SU-DHL-6 (cell line): ENCODE data around the gene IFT27.

Source experiments
- H2AFZ ChIP-seq: fragments of 200-600 bp; sonication (generic); 2 replicates; pipeline ENCODE4 v1.6.1; 2014; ENCODE audit warnings: low read depth, mild to moderate bottlenecking, moderate library complexity, mixed read lengths, antibody characterized with exemption, low read length; ENCODE audit not compliant: severe bottlenecking
- H3F3A ChIP-seq: fragments of 200-600 bp; shearing (Covaris generic); 2 replicates; pipeline ENCODE4 v1.6.0; 2016; ENCODE audit warnings: antibody characterized with exemption, mild to moderate bottlenecking; ENCODE audit not compliant: insufficient read depth
- H3K27ac ChIP-seq: fragments of 200-600 bp; sonication (generic); 2 replicates; pipeline ENCODE4 v1.5.1; 2016; ENCODE audit warnings: low read depth, mild to moderate bottlenecking, low read length, moderate library complexity, mixed read lengths
- H3K27me3 ChIP-seq: fragments of 200-600 bp; sonication (generic), shearing (Covaris generic); 2 replicates; pipeline ENCODE4 v1.6.0; 2014; ENCODE audit warnings: mild to moderate bottlenecking, low read length
- H3K36me3 ChIP-seq: fragments of 200-600 bp; sonication (generic); 2 replicates; pipeline ENCODE4 v1.6.1; 2014; ENCODE audit warnings: mild to moderate bottlenecking, low read length, mixed read lengths
- H3K4me2 ChIP-seq: fragments of 300-600, 200-600 bp; shearing (Covaris generic), sonication (generic); 2 replicates; pipeline ENCODE4 v1.6.0; 2014; ENCODE audit warnings: low read length, low read depth, mild to moderate bottlenecking; ENCODE audit not compliant: poor library complexity, severe bottlenecking
- H3K4me3 ChIP-seq: fragments of 200-600 bp; sonication (generic); 2 replicates; pipeline ENCODE4 v1.5.1; 2014; ENCODE audit warnings: antibody characterized with exemption, low read length, mild to moderate bottlenecking, mixed read lengths; ENCODE audit not compliant: insufficient read depth, poor library complexity, severe bottlenecking
- H3K79me2 ChIP-seq: fragments of 200-600 bp; sonication (generic); 2 replicates; pipeline ENCODE4 v1.6.1; 2014; ENCODE audit warnings: mild to moderate bottlenecking, low read length, moderate library complexity; ENCODE audit not compliant: insufficient read depth
- H3K9ac ChIP-seq: fragments of 200-600 bp; sonication (generic); 2 replicates; pipeline ENCODE4 v1.7.0; 2014; ENCODE audit warnings: mild to moderate bottlenecking, low read length
- H3K9me2 ChIP-seq: fragments of 200-600 bp; sonication (generic); replicated peaks from 2 replicates; pipeline ENCODE4 v1.6.1; 2014; ENCODE audit warnings: low read length; ENCODE audit not compliant: insufficient read depth
- H3K9me3 ChIP-seq: fragments of 200-600 bp; sonication (generic); 2 replicates; pipeline ENCODE4 v1.6.1; 2014; ENCODE audit warnings: low read length, mixed read lengths; ENCODE audit not compliant: insufficient read depth
- H4K20me1 ChIP-seq: fragments of 200-600 bp; sonication (generic); 2 replicates; pipeline ENCODE4 v1.6.1; 2014; ENCODE audit warnings: low read depth, mild to moderate bottlenecking, antibody characterized with exemption, low read length, moderate library complexity, mixed read lengths
- EZH2phosphoT487 ChIP-seq: fragments of 200-600 bp; sonication (generic), shearing (Covaris generic); conservative IDR thresholded peaks from 2 replicates; pipeline ENCODE4 v1.6.1; 2018; ENCODE audit warnings: mild to moderate bottlenecking, antibody characterized with exemption, low read length, moderate library complexity, mixed read lengths
- TF ChIP-seq, protein P1 (sequence below): fragments of 200-600 bp; sonication (generic); IDR thresholded peaks from one replicate; pipeline ENCODE4 v1.5.1; 2017; ENCODE audit warnings: antibody characterized with exemption, mild to moderate bottlenecking, low read length, moderate library complexity; ENCODE audit not compliant: insufficient read depth, poor library complexity, severe bottlenecking

IFT27 gene

DNA sequence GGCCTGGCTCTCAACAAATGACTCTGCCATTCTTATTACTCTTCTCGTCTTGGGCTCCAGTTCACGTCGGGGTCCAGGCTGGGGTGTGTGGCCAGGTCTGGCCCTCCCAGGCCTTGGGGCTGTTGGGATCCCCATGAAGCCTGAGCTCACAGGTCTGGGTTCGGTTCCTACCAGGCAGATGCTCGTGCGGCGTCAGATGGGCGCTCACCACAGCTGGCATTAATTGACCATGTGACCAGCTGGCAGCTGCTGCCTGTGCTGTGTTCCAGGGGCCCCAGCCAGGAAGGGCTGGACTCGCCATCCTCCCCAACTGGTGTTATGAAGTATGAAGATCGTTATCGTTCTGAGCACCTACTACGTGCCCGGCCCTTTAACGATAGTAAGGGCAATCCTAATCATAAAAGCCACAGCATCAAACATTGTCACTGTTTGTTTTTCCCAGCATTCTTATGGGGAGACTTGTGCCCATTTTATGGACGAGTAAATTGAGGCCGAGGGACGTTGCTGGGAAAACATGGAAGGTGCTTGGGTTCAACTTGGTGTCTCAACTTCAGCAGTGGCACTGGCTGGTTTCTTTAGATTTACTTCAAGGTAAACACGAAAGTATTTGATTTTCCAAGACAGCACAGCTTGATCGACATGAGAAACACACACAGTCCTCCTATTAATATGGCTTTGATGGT, 45.6 kb downstream of the IFT27 start:
- no peaks in the 10 kb centered on the region for H3K27me3 ChIP-seq
- no peak overlapping the region for H3K4me2 ChIP-seq
- H3K79me2 ChIP-seq, result no peaks in the 10 kb centered on the region
- H3K9me3 ChIP-seq, result no peaks in the 10 kb centered on the region
- no peak overlapping the region for H3K4me3 ChIP-seq
- no peaks in the 10 kb centered on the region for H3K9me2 ChIP-seq
- H2AFZ ChIP-seq, result no peak overlapping the region
- no peaks in the 10 kb centered on the region for H3F3A ChIP-seq
- TF ChIP-seq, protein P1, sequence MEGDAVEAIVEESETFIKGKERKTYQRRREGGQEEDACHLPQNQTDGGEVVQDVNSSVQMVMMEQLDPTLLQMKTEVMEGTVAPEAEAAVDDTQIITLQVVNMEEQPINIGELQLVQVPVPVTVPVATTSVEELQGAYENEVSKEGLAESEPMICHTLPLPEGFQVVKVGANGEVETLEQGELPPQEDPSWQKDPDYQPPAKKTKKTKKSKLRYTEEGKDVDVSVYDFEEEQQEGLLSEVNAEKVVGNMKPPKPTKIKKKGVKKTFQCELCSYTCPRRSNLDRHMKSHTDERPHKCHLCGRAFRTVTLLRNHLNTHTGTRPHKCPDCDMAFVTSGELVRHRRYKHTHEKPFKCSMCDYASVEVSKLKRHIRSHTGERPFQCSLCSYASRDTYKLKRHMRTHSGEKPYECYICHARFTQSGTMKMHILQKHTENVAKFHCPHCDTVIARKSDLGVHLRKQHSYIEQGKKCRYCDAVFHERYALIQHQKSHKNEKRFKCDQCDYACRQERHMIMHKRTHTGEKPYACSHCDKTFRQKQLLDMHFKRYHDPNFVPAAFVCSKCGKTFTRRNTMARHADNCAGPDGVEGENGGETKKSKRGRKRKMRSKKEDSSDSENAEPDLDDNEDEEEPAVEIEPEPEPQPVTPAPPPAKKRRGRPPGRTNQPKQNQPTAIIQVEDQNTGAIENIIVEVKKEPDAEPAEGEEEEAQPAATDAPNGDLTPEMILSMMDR, result no peak
- TF ChIP-seq EZH2phosphoT487, result no peak
- H3K36me3 ChIP-seq, result no peaks in the 10 kb centered on the region
- H4K20me1 ChIP-seq, result no peaks in the 10 kb centered on the region
- no peak overlapping the region for H3K9ac ChIP-seq
- no peak overlapping the region for H3K27ac ChIP-seq

DNA sequence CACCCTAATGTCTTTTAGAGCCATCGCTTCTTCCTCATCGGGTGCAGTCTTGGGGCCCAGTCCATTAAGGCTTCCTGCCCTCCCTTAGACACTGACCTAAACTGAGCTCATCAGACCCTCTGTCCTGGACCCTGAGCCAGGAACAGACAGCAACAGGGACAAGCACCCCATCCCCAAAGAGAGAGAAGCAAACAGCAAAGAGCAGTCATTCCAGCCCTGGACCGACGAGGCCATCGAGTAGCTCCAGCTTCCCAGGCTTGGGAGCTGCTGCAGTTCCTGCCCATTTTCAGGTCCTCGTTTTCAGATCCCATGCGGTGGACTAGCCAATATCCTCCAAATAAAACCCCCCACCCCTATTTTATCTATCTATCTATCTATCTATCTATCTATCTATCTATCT, 46.6 kb downstream of the IFT27 start:
- Histone ChIP-seq H4K20me1 (no peaks in the 10 kb centered on the region), H3K79me2 (no peaks in the 10 kb centered on the region), H3K27ac (no peak overlapping the region), H3K27me3 (no peaks in the 10 kb centered on the region), H3K9me3 (no peaks in the 10 kb centered on the region), H2AFZ (no peak overlapping the region), H3K36me3 (no peaks in the 10 kb centered on the region), H3K9me2 (no peaks in the 10 kb centered on the region), H3K4me2 (no peak overlapping the region), H3F3A (no peaks in the 10 kb centered on the region), H3K9ac (no peak overlapping the region), H3K4me3 (no peak overlapping the region)
- TF ChIP-seq, protein P1, result no peak
- no peak for TF ChIP-seq EZH2phosphoT487

DNA sequence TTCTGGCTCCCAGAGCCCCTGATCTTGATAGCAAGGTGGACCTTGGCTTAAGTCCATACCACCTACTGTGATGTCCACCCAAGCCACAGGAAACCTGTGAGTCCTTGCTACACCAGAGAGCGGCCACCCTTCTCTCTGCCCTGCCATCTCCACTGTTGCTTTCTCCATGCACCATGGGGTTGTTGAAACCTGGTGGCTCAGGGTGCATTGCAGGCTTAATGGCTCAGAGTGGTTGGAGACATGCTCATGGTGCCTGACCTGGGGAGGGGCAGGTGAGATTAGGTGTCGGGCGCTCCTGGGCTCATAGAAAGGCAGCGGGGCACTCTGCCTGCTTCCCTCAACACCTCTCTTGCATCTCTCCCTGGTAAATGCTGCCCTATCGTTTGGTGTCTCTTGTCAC, 47.4 kb downstream of the IFT27 start:
- Histone ChIP-seq H3K9me2 (no peaks in the 10 kb centered on the region), H3K4me3 (no peak overlapping the region), H2AFZ (no peak overlapping the region), H3K9me3 (no peaks in the 10 kb centered on the region), H4K20me1 (no peaks in the 10 kb centered on the region), H3K9ac (no peak overlapping the region), H3K79me2 (no peaks in the 10 kb centered on the region), H3K36me3 (no peaks in the 10 kb centered on the region), H3K27ac (no peak overlapping the region), H3F3A (no peaks in the 10 kb centered on the region), H3K4me2 (no peak overlapping the region), H3K27me3 (no peaks in the 10 kb centered on the region)
- no peak for TF ChIP-seq EZH2phosphoT487
- TF ChIP-seq, protein P1, result no peak
